GM20431 (cell line): ENCODE data around the gene DLX1.

ENCODE experiments used
- in situ Hi-C: fragments of 300-500 bp; cut with MseI, MboI; formaldehyde crosslinking; loops from one replicate; pipeline ENCODE4 v1.15.0; 2020; ENCODE audit warnings: low sequenced_read_pairs; ENCODE audit not compliant: unreplicated experiment

DLX1 gene

DNA sequence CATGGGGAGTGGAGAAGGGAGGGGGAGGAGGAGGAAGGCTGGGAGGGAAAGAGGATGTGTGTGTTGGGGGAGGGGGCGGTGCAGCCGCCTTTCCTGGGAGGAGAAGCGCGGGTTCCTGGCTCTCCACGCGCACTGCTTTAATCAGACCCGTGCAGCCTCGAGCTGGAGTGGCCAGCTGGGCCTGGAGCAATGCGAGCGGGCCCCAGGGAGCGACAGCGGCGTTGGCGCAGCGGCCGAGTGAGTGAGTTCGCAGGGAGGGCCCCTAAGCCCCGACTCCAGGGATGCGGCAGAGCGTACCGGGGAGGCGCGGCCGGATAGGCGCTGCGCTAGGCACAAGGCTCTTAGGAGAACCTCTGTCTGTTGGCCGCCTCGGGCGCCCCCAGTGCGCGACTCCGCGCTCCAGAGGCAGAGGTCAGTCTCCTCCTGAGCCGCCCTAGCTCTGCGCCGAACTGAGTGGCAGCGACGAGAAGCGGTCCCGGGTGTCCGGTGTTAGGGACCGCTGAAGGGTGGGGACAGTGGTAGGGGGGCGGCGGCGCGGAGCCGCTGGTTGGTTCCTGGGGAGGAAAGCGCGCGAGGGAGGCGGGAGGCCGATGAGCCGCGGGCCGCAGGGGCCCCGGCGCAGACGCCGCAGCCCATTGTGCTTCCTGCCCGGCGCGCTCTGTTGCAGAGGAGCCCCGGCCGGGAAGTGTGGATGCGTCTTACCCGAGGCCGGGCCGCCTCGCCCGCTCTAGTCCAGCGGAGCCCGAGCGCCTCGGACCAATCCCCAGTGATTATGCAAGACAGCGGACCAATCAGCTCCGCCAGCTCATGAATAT, 455 bp upstream of the DLX1 start:
- in situ Hi-C loops, result no loop called here

DNA sequence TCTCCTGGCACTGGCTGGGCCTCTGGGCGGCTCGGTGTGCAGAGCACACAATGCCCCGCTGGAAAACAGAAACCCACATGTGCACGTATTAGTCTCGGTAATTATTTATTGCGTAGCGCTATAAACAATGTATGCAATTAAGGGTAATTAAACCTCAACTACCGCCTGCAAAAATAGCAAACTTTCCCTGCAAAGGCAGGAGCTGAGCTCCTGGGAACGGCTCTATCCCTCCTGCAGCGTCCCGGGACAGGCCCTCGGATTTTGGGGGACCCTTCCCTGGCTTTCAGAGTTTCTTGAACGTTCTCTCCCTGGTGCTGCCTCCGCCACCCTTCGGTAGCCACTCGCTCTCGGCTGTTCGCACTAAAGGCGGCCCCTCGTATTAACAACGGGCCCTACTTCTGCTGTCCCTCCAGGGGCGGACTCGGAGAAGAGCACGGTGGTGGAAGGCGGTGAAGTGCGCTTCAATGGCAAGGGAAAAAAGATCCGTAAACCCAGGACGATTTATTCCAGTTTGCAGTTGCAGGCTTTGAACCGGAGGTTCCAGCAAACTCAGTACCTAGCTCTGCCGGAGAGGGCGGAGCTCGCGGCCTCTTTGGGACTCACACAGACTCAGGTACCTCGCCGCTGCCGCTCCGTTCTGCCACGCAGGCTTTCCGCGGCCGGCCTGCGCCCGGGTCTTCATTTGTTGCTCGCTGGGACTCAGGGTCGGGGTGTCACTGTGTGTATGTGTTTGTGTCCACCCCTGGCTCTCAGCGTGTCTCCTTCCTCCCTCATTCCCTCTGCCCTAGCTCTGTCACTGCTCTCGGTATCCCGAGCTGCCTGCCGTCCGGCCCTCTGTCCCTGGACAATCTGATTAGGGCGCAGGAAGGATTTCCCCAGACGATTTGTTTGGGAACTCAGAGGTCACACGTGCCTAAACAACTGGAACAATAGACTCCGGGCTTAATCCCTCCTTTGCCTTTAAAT, 1.2 kb downstream of the DLX1 start:
- in situ Hi-C loops, result no loop called here

DNA sequence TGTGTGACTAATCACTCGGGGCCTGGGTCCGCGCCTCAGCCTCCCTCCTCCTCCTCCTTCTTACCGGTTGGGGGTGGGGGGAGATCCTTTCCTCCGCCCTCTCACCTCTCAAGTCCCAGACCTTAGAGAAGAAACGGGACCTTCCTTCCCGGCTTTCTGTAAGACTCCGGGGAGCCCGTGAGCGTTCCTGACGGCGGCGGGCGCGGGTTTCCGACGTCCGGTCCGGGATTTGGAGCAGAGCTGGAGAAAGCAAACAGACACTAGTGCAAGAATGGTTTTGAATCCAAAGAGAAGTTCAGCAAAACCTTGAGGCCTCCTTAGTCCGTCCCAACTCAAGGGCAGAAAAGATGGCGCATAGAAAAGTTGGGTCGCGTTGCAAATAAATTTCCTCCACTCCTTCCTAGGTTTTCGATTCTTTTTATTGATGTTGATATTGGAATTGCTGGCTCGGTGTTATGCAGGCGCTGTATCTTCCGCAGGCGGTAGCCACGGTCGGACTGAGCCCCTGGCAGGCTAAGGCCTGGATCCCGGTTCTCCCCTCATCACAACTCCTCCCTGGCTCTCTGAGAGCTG, 2.0 kb downstream of the DLX1 start:
- in situ Hi-C loops, result no loop called here

DNA sequence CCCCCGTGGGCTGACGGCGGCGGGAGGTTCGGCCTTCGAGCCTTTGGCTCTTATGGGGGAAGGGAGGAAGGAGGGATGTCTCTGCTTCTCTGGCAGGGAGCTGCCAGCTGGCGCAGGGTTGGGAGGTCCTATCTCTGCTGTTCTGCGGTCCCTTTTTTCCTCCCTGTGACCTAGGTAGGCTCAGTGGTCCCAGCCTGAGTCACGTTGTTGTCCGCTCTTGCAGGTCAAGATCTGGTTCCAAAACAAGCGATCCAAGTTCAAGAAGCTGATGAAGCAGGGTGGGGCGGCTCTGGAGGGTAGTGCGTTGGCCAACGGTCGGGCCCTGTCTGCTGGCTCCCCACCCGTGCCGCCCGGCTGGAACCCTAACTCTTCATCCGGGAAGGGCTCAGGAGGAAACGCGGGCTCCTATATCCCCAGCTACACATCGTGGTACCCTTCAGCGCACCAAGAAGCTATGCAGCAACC, 2.5 kb downstream of the DLX1 start:
- in situ Hi-C loops, result no loop called here

DNA sequence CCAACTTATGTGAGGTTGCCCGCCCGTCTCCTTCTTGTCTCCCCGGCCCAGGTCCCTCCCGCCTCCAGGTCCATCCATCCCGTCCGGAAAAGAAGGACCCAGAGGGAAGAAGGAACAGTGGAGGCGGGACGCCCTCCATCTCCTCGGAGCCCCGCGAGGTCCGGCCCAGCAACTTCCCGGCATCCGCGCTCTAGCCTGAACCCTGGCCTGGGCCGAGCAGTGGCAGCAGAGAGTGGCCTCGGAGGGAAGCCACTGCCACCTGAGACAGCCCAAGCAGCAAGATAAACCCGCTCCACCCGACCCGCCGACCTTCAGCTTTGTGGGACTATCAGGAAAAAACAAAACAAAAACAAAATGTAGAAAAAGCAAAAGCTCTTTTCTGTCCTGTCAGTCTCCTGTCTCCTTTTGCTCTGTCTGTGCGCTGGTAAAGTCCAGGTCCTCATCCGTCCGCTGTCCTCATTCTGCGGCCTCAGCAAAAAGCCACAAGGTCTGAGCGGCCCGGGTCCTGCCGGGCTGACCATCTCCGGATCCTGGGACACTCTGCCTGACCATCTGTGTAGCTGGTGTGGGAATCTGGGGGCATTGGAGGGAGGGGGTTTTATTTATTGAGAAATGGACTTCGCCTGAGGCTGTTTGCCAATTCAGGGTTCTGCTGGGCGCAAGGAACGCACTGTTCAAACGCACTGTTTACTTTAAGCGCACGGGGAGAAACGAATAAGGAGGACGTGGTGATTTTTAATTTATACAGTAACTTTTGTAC, 3.1 kb downstream of the DLX1 start:
- in situ Hi-C loops, result no loop called here

DNA sequence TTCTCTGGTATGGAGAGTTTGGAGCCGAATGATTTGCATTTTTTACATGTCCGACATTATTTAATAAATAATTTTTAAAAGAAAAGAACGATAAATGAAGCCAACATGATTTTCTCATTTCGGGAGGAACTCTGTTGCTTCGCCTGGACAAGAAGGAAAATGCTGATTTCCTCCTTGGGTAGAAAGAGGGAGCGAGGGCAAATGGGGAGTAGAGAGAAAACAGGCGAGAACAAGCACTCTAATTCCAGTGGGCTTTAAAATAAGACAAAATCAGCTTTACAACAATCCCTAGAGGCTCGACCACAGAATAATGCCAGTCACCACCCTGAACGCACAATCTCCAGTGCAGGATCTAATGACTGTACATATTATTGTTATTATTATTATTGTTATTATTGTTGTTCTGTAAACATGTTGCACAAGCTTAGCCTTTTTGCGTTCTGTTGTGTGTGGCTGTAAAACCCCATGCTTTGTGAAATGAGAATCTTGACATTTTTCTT, 3.7 kb downstream of the DLX1 start:
- in situ Hi-C loops, result no loop called here

DNA sequence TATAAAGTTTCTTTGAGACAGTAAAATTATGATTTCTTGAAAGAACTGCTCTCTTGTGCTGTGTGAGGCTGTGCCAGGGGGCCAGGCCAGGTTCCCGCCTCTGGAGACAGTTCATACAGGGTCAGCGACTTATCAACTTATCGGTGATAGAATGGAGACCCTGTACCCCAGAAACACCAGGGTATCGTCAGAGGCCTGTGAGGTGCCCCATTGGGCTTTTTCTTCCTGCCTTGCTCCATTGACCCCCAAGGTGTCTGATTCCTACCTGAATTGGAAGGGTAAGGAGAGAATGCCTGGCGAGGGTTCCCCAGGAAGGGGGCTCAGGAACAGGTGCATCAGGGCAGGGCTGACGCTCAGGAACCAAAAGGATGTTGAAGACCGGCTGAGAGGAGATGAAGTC, 4.3 kb downstream of the DLX1 start:
- in situ Hi-C loops, result no loop called here

DNA sequence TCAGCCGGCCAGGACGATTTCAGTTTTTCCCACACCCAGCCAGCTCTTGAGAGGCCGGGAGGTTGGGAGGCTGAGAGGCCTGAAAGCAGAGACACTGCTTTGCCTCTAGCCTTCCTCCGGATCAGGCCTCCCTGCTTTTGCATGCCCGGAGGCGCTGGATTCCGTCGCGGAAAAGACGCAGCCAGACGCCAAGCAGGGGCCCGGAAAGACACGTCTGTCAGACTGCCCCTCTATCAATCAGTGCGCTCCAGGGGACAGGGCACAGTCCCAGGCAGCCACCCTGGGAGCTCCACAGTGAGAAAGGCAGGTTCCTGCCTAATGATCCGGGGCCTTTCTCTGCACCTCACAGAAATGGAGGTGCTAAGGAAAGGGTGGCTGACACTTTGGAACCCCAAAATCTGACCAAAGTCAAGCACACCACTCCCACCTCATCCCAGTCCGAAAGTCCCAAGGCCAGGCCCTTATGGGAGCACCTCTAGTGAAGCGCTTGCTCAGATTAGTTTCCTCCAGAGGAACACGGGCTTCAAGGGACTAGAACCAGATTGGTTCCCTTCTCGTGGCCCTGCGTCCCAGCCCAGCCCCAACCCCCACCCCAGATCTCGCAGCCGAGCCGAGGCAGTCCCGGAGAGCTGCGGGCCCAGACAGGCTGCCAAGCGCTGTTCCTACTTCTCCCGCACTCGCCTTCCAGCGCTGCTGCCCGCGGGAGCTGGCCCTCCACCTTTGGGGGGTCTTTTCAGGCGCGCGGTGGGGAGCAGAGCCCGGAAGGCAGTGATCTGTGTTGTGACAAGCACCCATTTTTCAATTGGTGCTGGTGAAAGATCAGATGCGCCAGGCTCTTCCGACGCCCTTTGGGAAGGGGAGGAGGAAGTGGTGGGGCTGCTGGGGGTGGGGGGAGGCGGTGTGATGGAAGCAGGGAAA, 5.0 kb downstream of the DLX1 start:
- in situ Hi-C loops, result no loop called here

DNA sequence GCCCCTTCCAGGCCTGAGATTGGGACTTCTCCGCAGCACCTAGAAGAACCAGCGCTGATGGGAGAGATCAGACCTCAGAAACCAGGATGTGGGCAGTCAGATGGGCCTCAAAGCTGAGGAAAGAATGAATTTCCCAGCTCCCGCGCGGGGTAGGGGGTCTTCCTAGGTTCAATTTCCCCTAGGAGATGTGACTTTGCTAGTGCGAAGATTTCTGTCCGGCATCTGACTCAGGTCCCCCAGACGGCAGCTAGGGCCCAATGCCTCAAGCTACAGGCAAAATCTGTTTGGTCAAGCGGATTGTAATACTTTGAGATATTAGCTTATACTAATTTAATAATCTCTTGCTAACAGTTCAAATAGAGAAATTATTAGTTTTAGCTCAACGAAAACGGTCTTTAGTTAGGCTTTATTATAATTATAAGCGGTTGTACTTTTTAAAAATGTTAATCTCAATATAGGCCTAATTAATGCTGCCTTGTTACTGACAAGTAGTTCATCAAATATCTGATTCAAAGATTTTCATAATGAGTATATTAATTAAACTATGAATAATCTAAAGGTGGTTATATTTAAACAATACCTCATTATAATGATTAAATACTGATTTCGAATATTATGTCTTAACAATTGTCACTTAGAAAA, 5.8 kb downstream of the DLX1 start:
- in situ Hi-C loops, result no loop called here

DNA sequence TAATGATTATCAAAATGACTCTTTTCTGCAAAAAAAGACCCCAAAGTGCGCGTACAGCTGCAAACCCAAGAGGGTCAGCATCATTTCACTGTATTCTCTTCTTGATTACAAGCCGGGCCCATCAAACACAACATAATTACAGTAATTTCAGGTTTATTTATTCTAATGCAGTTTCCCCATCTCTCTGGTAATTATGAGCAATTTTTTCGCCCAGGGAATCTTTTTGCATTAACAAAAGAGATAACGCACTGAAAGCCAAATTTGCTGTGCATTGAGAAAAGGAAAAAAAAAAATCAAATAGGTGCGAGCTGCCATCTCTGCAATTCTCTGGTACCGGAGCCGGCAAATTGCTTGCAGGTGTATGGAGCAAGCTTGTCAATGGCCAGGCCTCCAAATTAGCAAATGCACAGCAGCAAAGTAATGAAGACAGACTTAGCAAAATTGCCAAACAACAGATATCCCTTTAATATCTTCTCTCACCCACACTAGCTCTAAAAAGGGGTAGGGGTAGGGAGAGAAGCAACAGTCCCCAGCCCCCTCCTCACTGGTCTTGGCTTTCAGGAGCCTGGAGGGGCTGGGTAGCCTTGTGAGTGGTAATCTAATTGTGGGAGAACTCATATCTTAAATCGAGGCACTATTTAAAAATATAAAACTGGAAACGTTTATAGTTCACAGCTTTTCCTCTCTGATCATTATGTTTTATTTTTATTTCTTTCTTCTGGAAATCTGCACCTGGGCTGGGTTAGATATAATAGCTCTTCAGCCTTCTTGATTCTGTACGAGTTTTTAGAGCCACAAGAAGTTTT, 6.7 kb downstream of the DLX1 start:
- in situ Hi-C loops, result no loop called here

DNA sequence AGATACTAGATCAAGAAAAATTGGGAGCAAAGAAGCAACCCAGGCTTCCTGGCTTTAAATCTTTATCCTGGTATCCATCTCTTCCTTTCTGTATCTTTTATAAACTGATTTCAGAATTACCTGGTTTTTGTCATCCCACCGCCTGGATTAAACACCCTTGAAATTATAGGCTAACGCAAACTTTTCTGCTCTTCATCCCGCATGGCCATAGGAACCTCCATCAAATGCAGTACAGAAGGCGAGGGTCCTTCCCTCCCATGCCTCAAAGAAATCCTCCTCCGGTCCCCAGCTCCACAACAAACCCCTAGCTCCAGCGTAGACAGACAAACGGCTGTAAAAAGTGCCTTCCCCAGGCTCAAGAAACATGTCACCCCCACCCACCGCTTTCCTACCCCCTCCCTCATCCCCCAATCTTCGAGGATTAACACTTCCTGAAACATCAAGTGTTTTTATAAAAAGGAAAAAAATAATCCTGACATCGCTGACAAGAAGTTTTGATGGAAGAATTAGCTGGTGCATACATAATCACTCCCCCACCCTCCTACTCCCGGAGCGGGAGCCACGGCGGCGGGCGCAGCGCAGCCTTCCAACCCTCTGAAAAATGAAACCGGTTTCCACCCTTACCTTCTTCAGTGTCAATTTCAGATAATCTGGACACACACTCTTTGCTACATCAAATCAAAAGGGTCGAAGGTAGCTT, 7.6 kb downstream of the DLX1 start:
- in situ Hi-C loops, result no loop called here

DNA sequence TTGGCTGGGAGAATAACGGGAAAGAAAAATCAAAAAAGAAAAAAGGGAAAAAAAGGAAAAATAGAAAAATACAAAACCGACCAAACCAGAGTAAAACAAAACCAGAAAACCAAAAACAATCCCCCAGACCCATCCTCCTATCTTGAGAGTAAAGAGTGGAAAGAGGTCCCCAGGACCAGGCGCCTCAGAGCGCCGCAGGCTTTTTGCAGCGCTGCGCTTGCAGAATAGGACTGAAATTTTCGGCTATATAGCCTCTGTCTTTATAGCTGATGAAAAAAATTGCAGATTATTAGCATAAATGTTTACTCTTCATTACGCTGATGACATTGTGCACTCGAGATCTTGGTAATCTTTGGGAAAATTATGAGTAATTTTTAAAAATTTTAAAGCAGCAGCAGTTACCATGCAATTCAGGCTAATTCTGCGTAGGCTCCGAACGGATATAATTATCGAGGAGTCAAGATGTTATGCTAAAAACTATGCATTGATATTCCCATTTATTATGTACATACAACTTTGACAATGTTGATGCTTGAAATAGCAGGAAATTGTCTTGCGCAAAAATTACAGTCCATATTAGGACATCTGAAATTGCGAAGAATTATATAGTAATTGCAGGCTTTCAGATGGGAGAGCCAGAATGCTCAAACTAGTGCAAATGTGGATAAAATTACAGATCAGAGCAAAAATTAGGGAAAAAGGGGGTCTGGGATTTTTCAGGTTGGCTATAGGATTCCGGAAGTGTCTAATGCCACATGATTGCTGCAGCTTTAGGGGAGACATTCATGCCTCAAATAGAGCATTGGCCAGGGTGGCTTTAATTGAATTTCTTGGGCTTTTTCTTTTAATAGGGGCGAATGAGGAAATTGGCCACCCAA, 8.3 kb downstream of the DLX1 start:
- in situ Hi-C loops, result no loop called here

DNA sequence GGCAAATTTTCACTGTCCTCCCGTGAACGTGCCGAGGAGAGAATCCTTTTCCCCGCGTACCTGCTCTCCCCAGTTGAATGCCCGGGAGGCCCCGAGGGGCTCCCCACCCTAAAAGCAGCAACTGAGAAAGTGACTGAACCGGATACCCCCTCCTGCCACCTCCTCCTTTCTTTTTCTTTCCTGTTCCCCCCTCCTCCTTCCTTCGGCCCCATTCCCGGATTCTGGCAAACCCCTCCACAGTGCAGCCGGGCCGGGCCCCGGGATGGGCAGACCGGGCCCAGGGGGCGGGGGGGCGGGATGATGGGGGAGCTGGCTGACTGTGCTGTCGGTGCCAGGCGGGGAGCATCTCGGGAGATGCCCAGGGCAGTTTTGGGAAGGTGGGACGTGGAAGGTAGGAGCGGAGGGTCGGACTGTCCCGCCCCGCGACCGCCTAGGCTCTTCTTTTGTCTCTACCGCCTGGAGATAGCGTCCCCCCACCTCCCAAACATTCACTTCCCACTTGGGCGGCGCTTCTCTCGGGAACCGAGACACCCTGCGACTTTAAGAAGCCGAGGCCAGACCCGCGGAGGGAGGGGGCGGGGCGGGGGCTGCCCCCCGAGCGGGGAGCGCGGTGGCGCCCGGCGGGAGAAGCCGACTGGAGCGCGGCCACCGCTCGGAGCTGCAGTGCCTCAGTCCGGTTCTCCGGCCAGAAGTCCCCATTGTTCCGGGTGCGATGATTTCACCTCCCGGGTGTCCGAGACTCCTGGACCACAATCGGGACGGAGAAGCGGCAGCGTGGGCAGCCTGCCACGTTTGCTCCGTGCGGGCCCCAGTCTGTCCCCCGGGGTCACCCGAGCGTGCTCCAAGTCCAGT, 9.2 kb downstream of the DLX1 start:
- in situ Hi-C loops, result no loop called here

DNA sequence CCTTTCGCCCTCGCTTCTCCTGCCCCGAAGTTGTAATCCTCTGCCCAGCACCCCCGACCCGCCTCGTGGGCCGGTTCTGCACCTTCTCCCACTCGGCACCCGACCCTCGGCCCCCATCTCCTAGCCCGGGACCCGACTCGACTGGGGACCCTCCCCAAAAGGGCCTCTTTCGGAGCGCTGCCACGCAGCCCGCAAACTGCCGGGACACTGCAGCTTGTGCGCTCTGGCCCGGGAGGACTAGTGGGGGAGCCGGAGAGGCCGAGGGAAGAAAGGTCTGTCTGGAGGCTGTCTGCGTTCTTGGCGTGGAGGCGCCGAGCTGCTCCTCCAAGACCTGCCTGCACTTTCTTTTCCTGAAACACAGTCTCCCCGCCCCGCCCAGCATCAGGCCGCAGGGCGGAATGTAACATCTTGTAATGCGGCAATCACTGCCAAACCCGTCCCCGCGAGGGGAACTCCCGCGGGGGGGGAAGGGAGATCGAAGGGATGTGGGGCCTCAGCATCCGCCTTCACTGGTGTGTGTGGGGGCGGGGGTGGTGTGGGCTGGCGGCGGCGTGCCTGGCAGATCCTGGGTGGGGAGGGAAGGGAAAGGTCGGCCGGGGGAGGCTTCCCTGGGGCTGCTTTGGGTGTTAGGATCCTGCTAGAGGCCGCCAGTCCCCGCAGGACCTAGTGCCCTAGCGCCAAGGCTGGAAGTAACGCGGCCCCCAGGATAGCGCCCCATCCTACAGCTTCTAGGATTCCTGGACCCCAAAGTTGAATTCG, 10.0 kb downstream of the DLX1 start:
- in situ Hi-C loops, result no loop called here
